A549 (cell line): Measurements from ENCODE around the gene CHKB. TPM values are rescaled to one million over a fixed set of nuclear protein-coding genes. Genes with fewer than 3 reads are reported as not detected.

ENCODE experiments used
- ATAC-seq, 2 experiments: fragments of 200-7000 bp in 1 of 2; fragments of >200 bp in 1 of 2; cut with Nextera tagmentation in 1 of 2; cut with Tn5 transposase in 1 of 2; 3 replicates each; pipeline versions ENCODE4 v1.8.0 to v1.9.1; 2018 to 2020; ENCODE audit warnings: mild to moderate bottlenecking in 1 of 2, moderate library complexity in 1 of 2
- CTCF ChIA-PET: fragments of 300-600 bp; sonication (Branson Sonifier 250); formaldehyde crosslinking; extraction: SDS; loops from one replicate; lab custom pipeline; 2021; ENCODE audit warnings: antibody characterized with exemption, inconsistent platforms; lab: Yijun Ruan, JAX
- POLR2A ChIA-PET: fragments of 350-600 bp; formaldehyde crosslinking; extraction: SDS; loops from one replicate; lab custom pipeline; 2021; ENCODE audit warnings: antibody characterized with exemption, inconsistent platforms; lab: Yijun Ruan, JAX
- DNase-seq, 2 experiments: peaks; one replicate each; pipeline versions ENCODE4 v3.0.0 to v3.0.0-alpha.2; 2011 to 2016; ENCODE audit warnings: low read depth in 1 of 2, low spot score in 1 of 2
- FAIRE-seq: peaks from 2 replicates; lab custom pipeline; 2011; peaks lifted over from hg19 to GRCh38; lab: Jason Lieb, UNC
- H3K27ac ChIP-seq, 2 experiments: fragments of >200 bp; sonication (Bioruptor Twin); formaldehyde crosslinking; 3 replicates each; pipeline ENCODE4 v1.5.1; 2016 to 2017
- H3K4me1 ChIP-seq: fragments of >200 bp; sonication (Bioruptor Twin); formaldehyde crosslinking; 3 replicates; pipeline ENCODE4 v1.6.1; 2016
- H3K4me2 ChIP-seq: fragments of >200 bp; sonication (Bioruptor Twin); formaldehyde crosslinking; 3 replicates; pipeline ENCODE4 v1.6.1; 2016
- H3K4me3 ChIP-seq: fragments of >200 bp; sonication (Bioruptor Twin); formaldehyde crosslinking; 3 replicates; pipeline ENCODE4 v1.5.1; 2016
- H3K9me3 ChIP-seq: fragments of >200 bp; sonication (Bioruptor Twin); formaldehyde crosslinking; 3 replicates; pipeline ENCODE4 v1.6.1; 2016
- BHLHE40 ChIP-seq: IDR thresholded peaks from 2 replicates; pipeline ENCODE4 v1.6.1; 2012; ENCODE audit warnings: low read depth, low read length, inconsistent platforms
- CBX8 ChIP-seq: fragments of 200-600 bp; sonication (generic); IDR thresholded peaks from 2 replicates; pipeline ENCODE4 v1.6.1; 2016
- CEBPB ChIP-seq, 2 experiments: fragments of >200 bp in 1 of 2; sonication (Bioruptor Twin) in 1 of 2; formaldehyde crosslinking in 1 of 2; IDR thresholded peaks; 2 replicates each; pipeline ENCODE4 v1.6.1; 2012 to 2016
- CTCF ChIP-seq: fragments of >200 bp; sonication (Bioruptor Twin); formaldehyde crosslinking; IDR thresholded peaks from 3 replicates; pipeline ENCODE4 v1.5.1; 2016
- E2F6 ChIP-seq: IDR thresholded peaks from 2 replicates; pipeline ENCODE4 v1.6.1; 2012; ENCODE audit warnings: low read depth, borderline replicate concordance
- ESRRA ChIP-seq: fragments of 150-350 bp; IDR thresholded peaks from 2 replicates; pipeline ENCODE4 v1.6.1; 2014; ENCODE audit warnings: mild to moderate bottlenecking, low read length, borderline replicate concordance
- FOSB ChIP-seq: fragments of 250-450 bp; sonication (Bioruptor Pico); IDR thresholded peaks from 2 replicates; pipeline ENCODE4 v1.5.0; 2020; ENCODE audit warnings: mild to moderate bottlenecking, moderate library complexity
- FOSL2 ChIP-seq, 2 experiments: fragments of 450-650 bp in 1 of 2; fragments of >200 bp in 1 of 2; sonication (Bioruptor Twin) in 1 of 2; formaldehyde crosslinking; IDR thresholded peaks; 2 replicates each; pipeline versions ENCODE4 v1.5.0 to v1.6.1; 2016 to 2020; ENCODE audit warnings: mild to moderate bottlenecking in 1 of 2, moderate library complexity in 1 of 2
- FOXS1 ChIP-seq: fragments of 250-450 bp; sonication (Bioruptor Pico); IDR thresholded peaks from 2 replicates; pipeline ENCODE4 v1.5.0; 2020; ENCODE audit warnings: mild to moderate bottlenecking, moderate library complexity
- HMGXB4 ChIP-seq: fragments of 250-450 bp; sonication (Bioruptor Pico); IDR thresholded peaks from 2 replicates; pipeline ENCODE4 v1.5.0; 2021; ENCODE audit warnings: mild to moderate bottlenecking, moderate library complexity, borderline replicate concordance
- HOXA7 ChIP-seq: fragments of 250-450 bp; sonication (Bioruptor Pico); IDR thresholded peaks from 2 replicates; pipeline ENCODE4 v1.5.0; 2020; ENCODE audit warnings: mild to moderate bottlenecking, moderate library complexity
- KDM1A ChIP-seq: fragments of 200-600 bp; sonication (generic); IDR thresholded peaks from 2 replicates; pipeline ENCODE4 v1.6.1; 2016; ENCODE audit warnings: low read depth, mild to moderate bottlenecking
- KDM5A ChIP-seq: fragments of 200-600 bp; sonication (generic); IDR thresholded peaks from 2 replicates; pipeline ENCODE4 v1.6.1; 2016; ENCODE audit warnings: antibody characterized with exemption, mild to moderate bottlenecking
- MYC ChIP-seq: IDR thresholded peaks from 2 replicates; pipeline ENCODE4 v1.6.1; 2012; ENCODE audit warnings: mild to moderate bottlenecking, inconsistent platforms, low read length, improper control_type of control experiment, borderline replicate concordance
- NR3C1 ChIP-seq: fragments of >200 bp; sonication (Bioruptor Twin); formaldehyde crosslinking; IDR thresholded peaks from 3 replicates; pipeline ENCODE4 v1.6.1; 2017
- PBX3 ChIP-seq: IDR thresholded peaks from 2 replicates; pipeline ENCODE4 v1.6.1; 2012
- PHF8 ChIP-seq: fragments of 200-600 bp; sonication (generic); IDR thresholded peaks from 2 replicates; pipeline ENCODE4 v1.6.1; 2016; ENCODE audit warnings: low read depth, mild to moderate bottlenecking, antibody characterized with exemption, moderate library complexity, borderline replicate concordance
- POLR2A ChIP-seq: IDR thresholded peaks from 2 replicates; pipeline ENCODE4 v1.6.1; 2012; ENCODE audit warnings: mild to moderate bottlenecking, low read length
- POLR2AphosphoS2 ChIP-seq: conservative IDR thresholded peaks from 2 replicates; pipeline ENCODE4 v1.6.1; 2012; ENCODE audit warnings: low read length, improper control_type of control experiment, inconsistent platforms
- RAD21 ChIP-seq, 2 experiments: fragments of >200 bp in 1 of 2; sonication (Bioruptor Twin) in 1 of 2; formaldehyde crosslinking in 1 of 2; IDR thresholded peaks in 1 of 2; conservative IDR thresholded peaks in 1 of 2; 2 replicates in 1 of 2; 3 replicates in 1 of 2; pipeline ENCODE4 v1.6.1; 2012 to 2018; ENCODE audit warnings: inconsistent platforms in 1 of 2
- RARB ChIP-seq: fragments of 250-450 bp; sonication (Bioruptor Pico); IDR thresholded peaks from 2 replicates; pipeline ENCODE4 v1.8.0; 2021; ENCODE audit warnings: mild to moderate bottlenecking, moderate library complexity
- RFX5 ChIP-seq: fragments of 450-650 bp; IDR thresholded peaks from 2 replicates; pipeline ENCODE4 v1.7.1; 2014; ENCODE audit warnings: antibody characterized with exemption, mild to moderate bottlenecking, moderate library complexity
- TFCP2L1 ChIP-seq: fragments of 250-450 bp; sonication (Bioruptor Pico); IDR thresholded peaks from 2 replicates; pipeline ENCODE4 v1.5.0; 2021; ENCODE audit warnings: mild to moderate bottlenecking
- TP53 ChIP-seq: fragments of 250-450 bp; sonication (Bioruptor Pico); IDR thresholded peaks from 2 replicates; pipeline ENCODE4 v1.5.0; 2021; ENCODE audit warnings: mild to moderate bottlenecking, moderate library complexity
- USF2 ChIP-seq: fragments of 450-650 bp; IDR thresholded peaks from 2 replicates; pipeline ENCODE4 v1.6.1; 2014; ENCODE audit warnings: antibody characterized with exemption
- ZFP36 ChIP-seq: fragments of 450-650 bp; IDR thresholded peaks from 2 replicates; pipeline ENCODE4 v1.6.1; 2014; ENCODE audit warnings: borderline replicate concordance; ENCODE audit not compliant: partially characterized antibody
- WGBS: methylation state at CpG from one replicate; pipeline ENCODE4 v1.1.6; 2017; ENCODE audit errors: missing lambda C conversion rate; 5-methylcytosine and 5-hydroxymethylcytosine counted together
- polyA plus RNA-seq, 4 experiments: library from polyadenylated mRNA; depleted of rRNA in 3 of 4; stranded (reverse); fragments of >200 nt; fragmentation: RNase III in 1 of 4; extraction: RNeasy Plus Mini Kit Qiagen cat#74134 plus additional on column Dnase treatment in 1 of 4; gene quantifications; 2 replicates in 3 of 4; 3 replicates in 1 of 4; pipeline ENCODE4 v1.2.3, GENCODE V29; 2011 to 2017

Gene CHKB
- polyA plus RNA-seq, 2 of the 4 experiments (the other 2 are of a cell fraction), result 16.4 to 25.8 TPM

- no peak for TF ChIP-seq HMGXB4
- no peak for TF ChIP-seq ESRRA
- no peak for TF ChIP-seq E2F6
- TF ChIP-seq FOSB (CRISPR knock-in tag), result no peak
- no peak for TF ChIP-seq CBX8
These were observed 13.6 kb downstream of the CHKB start (continued) for GRCh38 chr22:50569041-50569459.

- POLR2A ChIA-PET, result no interaction called here
- WGBS, result 94% methylated on average over 7 of the region's 7 CpGs
- Histone ChIP-seq H3K9me3 (no peaks in the 10 kb centered on the region), H3K4me2 (no peak overlapping the region), H3K4me1 (no peaks in the 10 kb centered on the region), H3K27ac (no peak overlapping the region), H3K4me3 (no peak overlapping the region)
- CTCF ChIA-PET, result interaction anchor here (3.0 kb wide), 1 partner anchor 52 kb away, joined by 10 read pairs; no protein-coding TSS in a partner anchor
- ATAC-seq, result no peak
- FAIRE-seq, result no peak
- no peak for TF ChIP-seq HOXA7 (CRISPR knock-in tag)
- no peak for TF ChIP-seq FOSL2 (IDR thresholded peaks at IDR 0.05)
- no peak for TF ChIP-seq FOSL2 (CRISPR knock-in tag; IDR thresholded peaks at IDR 0.05)
- no peak for DNase-seq
These were observed 14.0 kb downstream of the CHKB start for GRCh38 chr22:50568626-50569025.

- 80% methylated on average over 7 of the region's 7 CpGs for WGBS
- ChIA-PET CTCF (interaction anchor here (3.0 kb wide), 1 partner anchor 53 kb away, joined by 10 read pairs; no protein-coding TSS in a partner anchor), POLR2A (no interaction called here)
- H3K9me3 ChIP-seq, result no peaks in the 10 kb centered on the region
- no peak for ATAC-seq
- no peak overlapping the region for H3K4me2 ChIP-seq
- DNase-seq, result no peak
- TF ChIP-seq KDM1A (no peak), FOXS1 (CRISPR knock-in tag) (no peak), TFCP2L1 (CRISPR knock-in tag) (no peak), USF2 (no peak), PBX3 (no peak), TP53 (no peak), RAD21 (conservative IDR thresholded peaks at IDR 0.05 in 1 of 2, IDR thresholded peaks at IDR 0.05 in 1 of 2) (no peak), CEBPB (IDR thresholded peaks at IDR 0.05) (no peak), RFX5 (no peak), NR3C1 (no peak), CTCF (no peak), BHLHE40 (no peak), KDM5A (no peak), ZFP36 (no peak), POLR2A (no peak), RARB (CRISPR knock-in tag) (no peak), MYC (no peak), PHF8 (no peak), POLR2AphosphoS2 (no peak)
- FAIRE-seq, result no peak
- H3K4me3 ChIP-seq, result no peak overlapping the region
- H3K4me1 ChIP-seq, result no peaks in the 10 kb centered on the region
- H3K27ac ChIP-seq, result no peak overlapping the region
These were observed 14.9 kb downstream of the CHKB start for GRCh38 chr22:50567721-50568252.
